SKM-1 (cell line): ENCODE measurements around the gene RPS21.

Experiments used
- DNase-seq: peaks from one replicate; lab custom pipeline; 2025; ENCODE audit not compliant: unreplicated experiment; lab: John Stamatoyannopoulos, UW

RPS21 gene

DNA sequence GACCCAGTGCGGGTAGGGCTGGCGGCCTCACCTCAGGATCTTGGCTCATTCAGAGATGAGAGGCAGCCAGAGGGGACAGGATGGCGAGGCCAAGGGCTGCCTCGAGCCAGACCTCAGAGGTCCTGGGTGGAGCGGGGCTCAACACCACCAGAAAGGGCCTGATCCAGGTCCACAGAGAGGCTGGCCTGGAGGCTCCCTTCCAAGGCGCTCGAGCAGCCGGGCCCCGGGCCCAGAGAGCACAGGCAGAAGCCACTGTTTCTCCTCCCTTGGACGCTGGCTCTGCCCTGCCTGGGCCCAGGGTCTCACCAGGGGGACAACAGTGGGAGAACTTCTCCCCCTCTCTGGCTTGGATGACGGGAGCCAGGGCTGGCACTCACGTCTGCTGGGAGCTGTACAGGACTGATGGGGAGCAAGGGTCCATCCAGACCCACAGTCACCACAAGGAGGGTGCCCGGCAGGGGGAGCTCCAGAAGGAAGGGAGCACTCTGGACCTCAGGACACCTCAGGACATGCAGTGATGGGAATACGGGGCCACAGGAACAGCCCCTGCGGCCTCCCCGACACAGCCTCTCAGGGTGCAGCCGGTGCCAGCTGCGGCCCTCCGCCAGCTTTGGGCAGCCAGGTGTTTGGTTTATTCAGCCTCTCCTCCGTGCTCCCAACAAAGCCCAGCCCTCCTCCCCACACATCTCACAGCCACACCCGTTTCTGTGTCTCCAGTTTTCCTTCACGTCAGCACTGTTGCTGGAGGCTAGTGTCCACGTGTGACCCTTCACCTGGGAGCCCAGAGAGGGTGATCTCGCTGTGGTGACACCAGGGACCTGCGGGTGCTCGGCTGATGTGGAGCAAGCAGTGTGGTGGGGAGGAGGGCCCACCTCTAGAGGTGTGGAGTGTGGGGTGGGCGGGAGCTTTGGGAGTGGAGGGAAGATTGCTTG is 8.7 kb downstream of the RPS21 start:
- no peak for DNase-seq

DNA sequence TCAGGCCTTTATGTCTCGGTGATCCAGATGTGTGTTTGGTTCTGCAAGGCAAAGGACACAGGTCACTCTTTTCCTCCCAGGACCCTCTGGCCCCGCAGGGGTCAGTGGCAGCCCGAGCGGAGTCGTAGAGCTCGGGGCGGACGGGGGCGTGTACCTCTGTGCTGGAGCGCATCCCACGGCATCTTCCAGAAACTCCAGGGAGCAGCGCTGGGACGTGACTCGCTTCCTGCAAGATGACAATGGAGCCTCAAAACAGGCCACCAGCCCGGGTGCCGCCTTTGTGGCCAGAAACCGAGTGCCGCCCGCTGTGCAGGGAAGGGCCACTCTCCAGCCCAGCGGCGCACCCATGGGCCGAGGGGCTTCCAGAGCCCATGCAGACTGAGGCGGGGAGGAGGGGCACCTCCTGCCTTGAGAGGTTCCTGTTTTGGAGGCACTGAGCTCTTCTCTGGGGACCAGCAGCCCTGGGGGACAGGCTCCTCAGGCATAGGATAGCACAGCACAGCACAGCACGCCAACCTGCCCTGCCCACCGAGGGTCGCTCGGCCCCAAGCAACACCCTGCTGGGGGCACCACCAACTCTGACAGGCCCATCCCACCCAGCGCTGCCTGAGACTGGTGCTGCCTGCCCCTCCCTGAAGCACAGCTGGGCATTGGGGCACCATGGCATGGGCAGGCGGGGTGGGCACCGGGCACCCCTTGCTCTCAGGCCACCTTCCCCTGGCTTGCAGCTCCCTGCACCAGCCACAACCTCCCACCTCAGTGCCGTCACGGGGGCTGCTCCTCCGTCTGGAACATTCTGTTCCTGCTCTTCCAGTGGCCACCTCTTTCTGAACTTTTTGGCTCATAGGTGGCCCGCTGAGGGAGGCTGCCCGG is 9.7 kb downstream of the RPS21 start:
- no peak for DNase-seq

DNA sequence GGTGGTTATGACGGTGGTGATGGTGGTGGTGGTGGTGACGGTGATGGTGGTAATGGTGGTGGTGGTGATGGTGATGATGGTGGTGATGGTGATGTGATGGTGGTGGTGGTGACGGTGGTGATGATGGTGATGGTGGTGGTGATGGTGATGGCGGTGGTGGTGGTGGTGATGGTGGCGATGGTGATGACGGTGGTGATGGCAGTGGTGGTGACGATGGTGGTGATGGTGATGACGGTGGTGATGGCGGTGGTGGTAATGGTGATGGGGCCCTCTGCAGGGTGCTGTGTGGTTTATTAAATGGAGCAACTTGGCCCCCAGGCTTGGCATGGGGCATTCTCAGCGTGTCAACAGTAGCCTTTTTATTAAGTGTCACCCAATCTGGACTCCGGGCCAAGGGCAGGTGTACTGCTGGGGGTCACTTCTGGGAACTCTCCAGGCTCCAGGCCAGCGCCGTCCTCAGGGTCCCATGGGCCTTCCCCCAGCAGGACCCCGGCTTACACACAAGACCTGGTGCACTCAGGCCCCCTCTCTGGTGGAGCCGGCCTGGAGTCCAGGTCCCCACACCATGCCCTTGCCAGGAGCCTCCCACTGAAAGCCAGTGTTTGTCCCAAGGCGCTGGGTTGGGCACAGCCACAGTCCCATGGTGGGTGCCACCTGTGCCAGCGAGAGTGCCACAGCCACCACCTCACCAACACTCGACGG is 11.4 kb downstream of the RPS21 start:
- no peak for DNase-seq

DNA sequence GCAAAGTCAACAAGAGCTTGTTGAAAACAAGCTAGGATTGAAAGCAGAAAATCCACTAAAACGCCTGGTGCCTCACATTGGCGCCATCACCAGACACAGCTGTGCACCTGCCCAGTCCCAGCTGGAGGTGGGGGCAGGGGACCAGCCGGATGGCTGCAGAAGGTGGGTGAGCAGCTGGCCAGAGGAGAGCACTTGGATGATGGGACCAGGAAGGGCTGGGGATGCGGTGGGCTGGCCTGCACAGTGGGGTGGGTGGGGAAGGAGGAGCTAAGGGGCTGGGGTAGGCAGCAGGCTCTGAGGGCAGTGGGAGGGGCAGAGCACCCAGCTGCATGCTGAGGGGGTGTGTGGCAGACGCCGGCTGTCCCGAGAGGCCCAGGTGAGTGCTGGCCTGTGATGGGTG is 13.1 kb downstream of the RPS21 start:
- DNase-seq = no peak

DNA sequence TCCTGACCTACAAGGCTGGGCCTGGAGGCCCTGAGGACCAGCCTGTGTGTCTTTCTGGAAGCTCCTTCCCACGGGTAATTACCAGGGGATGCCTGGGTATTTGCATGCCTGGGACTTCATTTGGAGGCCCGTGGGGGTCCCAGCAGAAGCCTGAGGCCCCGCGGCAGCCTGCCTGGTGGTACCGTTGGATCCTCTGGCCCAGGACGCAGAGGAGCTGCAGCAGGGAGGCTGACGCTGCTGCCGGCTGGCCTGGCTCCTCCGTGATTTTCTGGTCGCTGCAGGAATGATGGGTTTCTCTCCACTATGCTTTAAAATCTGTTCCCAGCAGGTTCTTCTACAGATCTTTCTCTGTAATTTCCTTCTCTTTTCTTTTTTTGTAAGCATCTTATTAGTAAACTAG is 13.6 kb downstream of the RPS21 start:
- no peak for DNase-seq

DNA sequence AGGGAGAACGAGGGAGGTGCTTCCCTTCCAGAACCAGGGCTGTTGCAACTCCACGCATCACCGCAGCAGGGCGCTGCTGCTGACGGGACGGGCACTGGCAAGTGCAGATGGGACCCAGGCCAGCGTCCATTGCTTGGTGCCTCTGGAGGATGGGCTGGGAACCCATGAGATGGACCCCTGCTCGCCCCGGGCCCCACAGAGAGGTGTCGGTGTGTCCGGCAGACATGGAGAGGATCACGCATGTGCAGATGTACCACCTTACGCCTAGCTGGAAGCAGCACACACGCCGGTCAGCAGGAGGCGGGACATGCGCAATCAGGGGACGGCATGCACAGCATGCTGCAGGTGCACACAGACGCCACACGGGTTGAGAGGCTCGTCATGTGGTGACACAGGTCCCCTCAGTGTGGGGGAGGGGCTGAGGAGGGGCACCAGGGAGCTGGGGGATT is 14.5 kb downstream of the RPS21 start:
- no peak for DNase-seq

DNA sequence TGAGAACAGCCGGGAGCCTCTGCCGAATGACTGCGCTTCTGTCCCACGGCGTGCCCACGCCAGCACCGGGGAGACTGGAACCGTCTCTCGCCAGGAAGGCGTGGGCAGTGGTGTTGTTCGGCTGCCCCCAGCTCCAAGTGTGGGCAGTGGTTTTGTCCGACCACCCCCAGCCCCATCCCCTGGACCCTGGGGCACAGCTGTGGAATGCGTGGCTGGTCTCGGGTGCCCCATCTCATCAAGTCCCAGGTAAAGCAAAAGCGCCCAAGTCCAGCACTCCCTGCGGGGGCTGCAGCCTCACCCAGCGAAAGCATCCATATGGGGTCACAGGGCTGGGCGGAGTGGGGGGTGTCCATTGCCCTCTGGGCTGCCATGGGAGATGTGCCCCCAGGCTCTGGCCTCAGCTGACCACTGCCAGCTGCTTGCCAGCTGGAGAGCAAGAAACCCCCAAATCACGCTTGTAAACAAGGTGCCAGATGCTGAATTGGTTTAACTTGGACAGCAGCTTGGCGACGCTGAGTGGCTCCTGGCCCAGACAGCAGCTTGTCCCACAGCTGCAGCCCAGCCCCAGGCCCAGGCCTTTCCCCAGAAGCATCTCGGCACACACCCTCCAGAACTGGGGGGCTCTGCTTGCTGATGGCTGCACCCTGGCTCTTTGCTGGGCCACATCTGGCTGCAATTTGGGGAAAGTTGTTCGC is 15.7 kb downstream of the RPS21 start:
- no peak for DNase-seq

DNA sequence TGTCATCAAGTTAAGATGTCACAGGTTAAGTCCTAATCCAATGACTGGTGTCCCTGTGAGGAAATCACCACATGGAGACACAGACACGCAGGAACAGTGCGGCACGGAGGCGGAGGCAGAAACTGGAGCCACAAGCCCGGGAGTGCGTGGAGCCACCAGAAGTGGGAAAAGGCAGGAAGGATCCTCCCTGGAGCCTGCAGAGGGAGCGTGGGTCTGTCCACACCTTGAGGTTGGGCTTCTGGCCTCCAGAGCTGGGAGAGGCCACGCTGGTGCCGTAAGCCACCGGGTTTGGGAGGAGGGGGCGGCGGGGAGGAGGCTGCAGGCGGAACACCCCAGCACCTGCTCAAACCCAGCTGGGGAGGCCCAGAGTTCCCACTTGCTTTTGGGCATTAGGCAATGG is 16.4 kb downstream of the RPS21 start:
- DNase-seq = no peak

DNA sequence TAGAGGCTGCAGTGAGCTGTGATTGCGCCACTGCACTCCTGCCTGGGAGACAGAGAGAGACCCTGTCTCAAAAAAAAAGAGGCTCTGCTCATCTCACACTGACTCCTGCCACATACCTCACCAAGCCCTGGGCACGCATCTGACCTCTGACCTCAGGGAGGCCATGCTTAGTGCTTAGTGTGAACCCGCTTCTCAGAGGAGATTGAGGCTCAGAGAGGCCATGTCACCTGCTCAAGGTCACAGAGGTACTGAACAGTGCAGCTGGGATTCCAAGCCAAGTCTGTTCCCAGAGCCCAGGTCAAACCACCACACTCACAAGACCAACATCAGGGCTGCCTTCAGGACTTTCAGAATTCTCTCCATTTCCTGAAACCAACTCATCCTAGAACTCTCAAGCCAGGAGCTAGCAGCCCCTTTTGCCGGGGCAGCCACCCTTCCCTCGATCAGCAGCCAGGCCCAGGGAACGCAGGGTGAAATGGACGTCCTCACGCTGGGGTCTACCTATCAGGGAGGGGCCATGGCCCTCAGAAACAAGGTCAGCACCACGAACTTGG is 17.3 kb downstream of the RPS21 start:
- no peak for DNase-seq

DNA sequence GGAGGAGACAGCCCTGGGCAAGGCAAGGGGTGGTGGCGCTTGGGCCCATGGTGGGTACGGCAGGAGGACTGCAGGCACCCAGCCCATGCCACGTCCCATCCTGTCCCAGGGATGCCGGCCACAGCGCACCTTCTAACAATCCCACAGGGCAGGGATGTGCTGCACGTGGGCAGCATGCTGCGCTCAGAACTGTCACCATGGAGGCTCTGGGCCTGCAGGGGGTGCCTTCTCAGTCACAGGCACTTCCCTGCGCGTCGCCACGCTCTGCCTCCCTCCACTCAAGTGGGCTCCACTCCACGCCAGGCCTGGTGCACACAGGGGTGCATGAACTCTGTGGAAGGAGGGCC is 17.8 kb downstream of the RPS21 start:
- no peak for DNase-seq

DNA sequence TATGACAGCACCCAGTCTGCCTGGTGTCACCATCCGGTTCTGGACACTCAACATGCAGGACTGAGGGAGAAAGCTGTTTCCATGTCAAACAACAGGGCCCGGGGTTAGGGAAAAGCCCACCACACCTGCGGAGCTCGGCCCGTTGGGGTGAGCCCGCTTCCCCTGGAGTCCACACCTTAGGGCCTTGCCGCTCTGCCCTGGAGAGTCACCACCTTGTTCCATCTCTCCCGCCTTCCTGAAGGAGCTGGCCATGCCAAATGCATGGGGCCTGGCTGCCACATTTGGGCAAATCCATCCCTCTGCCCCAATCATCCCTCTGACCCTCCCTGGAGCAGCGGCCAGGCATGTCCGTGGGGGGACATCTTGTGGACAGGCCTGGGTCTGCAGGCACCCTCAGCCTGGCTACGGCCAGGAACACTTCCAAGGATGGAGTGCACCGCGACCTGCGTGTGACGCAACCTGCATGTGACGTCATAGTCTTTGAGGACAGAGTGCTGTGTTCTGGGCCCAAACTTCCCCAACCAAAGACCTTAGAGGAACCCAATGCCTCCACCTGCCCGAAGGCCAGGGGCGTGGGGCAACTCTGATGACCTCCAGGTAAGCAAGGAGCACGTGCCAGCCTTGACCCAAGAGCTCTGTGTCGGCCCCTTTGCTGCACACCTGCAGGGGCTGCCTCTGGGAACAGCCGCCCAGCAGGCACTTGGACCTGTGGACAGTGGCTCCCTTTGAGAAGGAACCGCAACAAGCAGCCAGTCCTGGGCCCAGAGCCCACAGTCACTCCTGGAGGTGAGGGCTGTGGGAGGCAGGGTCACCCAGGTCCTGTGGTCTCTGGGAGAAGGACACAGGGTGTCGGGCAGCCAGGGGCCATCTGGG is 18.4 kb downstream of the RPS21 start:
- peak; percentile 14 for DNase-seq

DNA sequence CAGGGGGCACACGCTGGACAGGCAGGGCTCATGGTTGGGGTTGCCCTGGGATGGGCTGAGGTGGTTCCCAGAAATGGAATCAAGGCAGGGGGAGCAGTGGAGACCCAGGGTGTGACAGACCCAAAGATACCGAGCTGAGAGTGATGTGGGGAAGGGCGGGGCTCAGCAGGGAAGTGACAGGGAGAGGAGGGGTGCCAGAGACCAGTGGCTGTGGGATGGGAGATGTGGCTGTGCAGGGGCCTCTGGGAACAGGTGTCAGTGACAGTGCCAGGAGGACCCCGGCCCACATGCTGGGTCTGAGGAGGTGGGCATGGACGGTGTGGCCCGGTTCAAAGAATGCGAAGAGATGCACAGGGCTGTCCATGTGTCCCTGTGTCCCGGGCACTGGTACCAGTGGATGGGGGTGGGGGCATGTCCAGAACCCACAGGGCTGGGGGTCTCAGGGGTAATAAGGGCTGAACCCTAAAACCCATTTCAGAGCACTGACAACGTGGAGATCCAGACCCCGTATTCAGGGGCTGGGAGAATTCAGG is 19.1 kb downstream of the RPS21 start:
- DNase-seq = no peak

DNA sequence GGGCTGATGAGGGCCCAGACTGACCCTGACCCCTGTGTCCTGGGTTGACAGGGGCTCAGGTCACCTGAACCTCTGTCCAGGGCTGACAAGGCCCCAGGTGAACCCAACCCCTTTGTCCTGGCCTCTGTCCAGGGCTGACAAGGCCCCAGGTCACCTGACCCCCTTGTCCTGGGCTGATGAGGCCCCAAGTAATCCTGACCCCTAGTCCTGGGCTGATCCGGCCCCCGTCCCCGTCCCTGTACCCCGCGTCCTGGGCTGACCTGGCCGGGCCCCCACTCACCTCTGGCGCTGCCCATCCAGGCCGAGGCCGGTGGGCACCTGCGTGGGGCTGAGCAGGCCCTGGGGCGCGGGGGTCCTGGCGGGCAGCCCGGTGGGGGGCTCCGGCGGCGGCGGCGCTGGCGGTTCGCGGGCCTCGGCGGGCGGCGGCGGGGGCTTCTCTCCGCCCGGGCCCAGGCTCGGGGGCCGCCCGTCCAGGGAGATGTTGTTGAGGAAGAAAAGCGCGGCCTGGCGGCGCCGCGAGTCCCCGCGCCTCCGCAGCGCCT is 19.8 kb downstream of the RPS21 start:
- no peak for DNase-seq

DNA sequence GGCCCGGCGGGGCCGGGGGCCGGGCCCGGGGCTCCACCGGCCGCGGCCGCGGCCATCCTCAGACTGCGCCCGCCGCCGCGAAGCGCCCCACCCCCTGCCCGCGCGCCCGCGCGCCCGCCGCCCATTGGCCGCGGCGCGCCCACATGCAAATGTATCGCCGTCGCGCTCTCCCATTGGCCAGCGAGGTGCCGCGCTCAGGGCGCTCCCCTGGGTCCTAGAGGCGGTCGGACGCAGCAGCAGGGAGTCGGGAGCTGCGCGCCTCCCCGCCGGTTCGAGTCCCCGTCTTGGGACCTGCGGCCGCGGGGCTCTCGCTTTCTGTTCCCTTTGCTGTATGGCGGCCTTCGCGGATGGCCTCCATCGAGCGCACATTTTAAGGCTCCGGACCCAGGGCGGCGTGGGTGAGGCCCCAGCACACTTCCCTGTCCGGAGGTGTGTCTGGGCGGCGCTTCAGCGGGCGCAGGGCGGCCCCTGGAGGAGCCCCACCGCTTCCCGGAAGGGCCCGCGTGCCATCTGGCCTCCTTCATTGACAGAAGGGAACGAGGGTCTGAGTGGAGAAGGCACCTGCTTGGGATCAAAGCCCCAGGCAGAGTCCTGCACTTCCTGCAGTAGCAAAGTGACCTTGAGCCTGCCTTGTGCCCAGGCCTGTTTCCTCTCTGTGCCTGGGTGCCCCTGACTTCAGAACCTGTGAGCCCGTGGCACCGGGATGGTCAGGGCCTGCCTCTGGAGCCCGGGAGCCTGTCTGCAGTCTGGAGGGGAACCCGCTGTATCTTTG is 20.5 kb downstream of the RPS21 start, which contains the start of gene CABLES2:
TSS of gene CABLES2 (minus strand) at position 65 of the 772 bp plus-strand sequence. CDS start at position 56, 9 bp downstream.
- peak; percentile 82 for DNase-seq

DNA sequence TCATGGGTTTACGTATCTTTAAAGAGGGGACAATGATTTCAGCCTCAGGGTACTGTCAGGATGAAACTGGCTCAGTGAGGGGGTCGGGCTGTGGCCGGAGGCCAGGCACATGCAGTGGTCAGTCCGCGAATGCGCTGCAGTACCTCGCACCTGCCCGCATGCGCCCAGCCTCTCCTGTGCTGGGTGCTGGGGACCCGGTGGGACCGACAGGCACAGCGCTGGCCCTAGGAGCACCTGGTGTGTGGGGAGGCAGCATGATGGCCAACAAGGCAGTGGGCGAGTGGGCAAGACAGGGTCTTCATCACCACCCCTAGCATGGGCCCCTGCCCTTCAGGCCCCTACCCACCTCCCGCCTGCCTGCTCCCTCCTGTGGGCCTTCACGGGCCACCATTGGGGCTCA is 21.2 kb downstream of the RPS21 start:
- DNase-seq = no peak

DNA sequence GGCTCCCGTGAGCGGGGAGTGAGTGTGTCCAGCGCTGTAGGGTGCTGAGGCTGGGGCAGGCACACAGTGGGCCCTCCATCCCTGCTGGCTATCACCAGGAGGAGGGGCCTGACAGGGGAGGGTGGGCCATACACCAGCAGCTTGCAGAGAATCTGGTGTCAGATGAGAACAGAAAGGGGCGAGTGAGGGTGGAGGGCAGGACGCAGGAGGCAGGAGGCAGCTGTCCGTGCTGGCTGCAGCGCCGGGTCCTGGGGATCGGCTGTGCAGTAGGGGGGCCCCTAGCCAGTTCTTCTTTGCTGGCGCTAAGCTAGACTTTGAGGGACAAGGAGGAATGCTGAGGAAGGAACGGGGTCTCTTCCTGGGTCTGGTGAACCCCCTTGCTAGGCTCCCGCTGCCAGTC is 21.7 kb downstream of the RPS21 start:
- no peak for DNase-seq

DNA sequence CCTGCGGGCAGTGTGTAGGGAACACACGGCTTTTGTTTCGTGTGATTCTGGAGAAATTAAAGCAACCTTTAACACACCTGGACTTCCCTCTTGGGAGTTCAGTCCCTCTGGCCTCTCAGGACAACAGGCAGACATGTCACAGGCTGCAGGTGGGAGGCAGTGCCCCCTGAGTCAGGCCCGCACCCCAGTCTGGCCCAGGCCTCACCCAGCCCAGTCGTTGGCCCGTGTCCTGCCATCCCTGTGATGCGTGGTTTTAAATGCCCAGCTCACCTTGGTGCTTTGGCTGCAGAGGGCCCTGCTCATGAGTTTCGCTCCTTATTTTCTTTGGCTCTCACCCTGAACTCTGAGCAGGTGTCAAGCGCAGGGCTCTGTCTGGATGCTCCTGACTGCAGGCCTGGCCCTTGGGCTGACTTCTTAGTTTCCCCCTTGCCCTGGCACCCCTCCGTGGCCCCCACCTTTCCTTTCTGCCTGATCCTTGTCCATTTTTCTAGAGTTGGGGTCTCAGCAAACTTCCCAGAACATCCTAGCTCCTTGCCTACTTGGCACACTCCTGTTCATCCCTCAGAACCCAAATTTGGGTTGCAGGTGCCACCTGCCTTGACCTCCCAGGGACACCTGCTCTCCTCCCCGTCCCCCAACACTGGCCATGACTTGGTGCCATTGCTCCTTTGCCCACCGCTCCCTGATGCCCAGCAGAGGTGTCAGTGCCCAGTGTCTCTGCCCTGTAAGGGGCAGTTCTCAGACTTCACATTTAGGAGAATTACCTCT is 22.4 kb downstream of the RPS21 start:
- DNase-seq = no peak
